RKO (cell line): ENCODE measurements around the gene RNF214.
"Not testable (repeated sequence)": the region's sequence is repeated elsewhere in the genome, so short reads cannot be mapped to it uniquely, and the experiment has no call there.

Experiments
- DNase-seq: peaks from one replicate; pipeline ENCODE4 v3.0.0-alpha.2; 2016; ENCODE audit warnings: low spot score

RNF214 gene

GRCh38 chr11:117197516-117198456 is 34.7 kb upstream of the RNF214 start:
- no peak for DNase-seq

- no peak for DNase-seq
Measured at GRCh38 chr11:117198613-117199012, 33.9 kb upstream of the RNF214 start.

GRCh38 chr11:117199053-117199915 is 33.2 kb upstream of the RNF214 start, which contains the start of gene TAGLN:
TSS of gene TAGLN (plus strand) at chr11:117199370. CDS start at chr11:117203014, 3,644 bp downstream.
- DNase-seq = peak; percentile 72

GRCh38 chr11:117199916-117200812 is 32.3 kb upstream of the RNF214 start:
- no peak for DNase-seq

- no peak for DNase-seq
Measured at GRCh38 chr11:117200813-117201657, 31.4 kb upstream of the RNF214 start.

GRCh38 chr11:117201658-117202305 is 30.7 kb upstream of the RNF214 start:
- DNase-seq = no peak

- DNase-seq = no peak
Measured at GRCh38 chr11:117202386-117203068, 29.9 kb upstream of the RNF214 start.

GRCh38 chr11:117203069-117203407 is 29.4 kb upstream of the RNF214 start:
- no peak for DNase-seq

GRCh38 chr11:117204283-117205080 is 28.0 kb upstream of the RNF214 start:
- DNase-seq = no peak

- DNase-seq = no peak
Measured at GRCh38 chr11:117205211-117205818, 27.2 kb upstream of the RNF214 start.

GRCh38 chr11:117206111-117206510 is 26.4 kb upstream of the RNF214 start:
- not testable (repeated sequence) for DNase-seq

GRCh38 chr11:117206859-117207258 is 25.6 kb upstream of the RNF214 start:
- DNase-seq = not testable (repeated sequence)

GRCh38 chr11:117207481-117207880 is 25.0 kb upstream of the RNF214 start:
- not testable (repeated sequence) for DNase-seq

GRCh38 chr11:117208710-117209109 is 23.8 kb upstream of the RNF214 start:
- DNase-seq = not testable (repeated sequence)

GRCh38 chr11:117209351-117210125 is 22.9 kb upstream of the RNF214 start:
- DNase-seq = not testable (repeated sequence)

GRCh38 chr11:117210620-117211019 is 21.9 kb upstream of the RNF214 start:
- no peak for DNase-seq

GRCh38 chr11:117212697-117213355 is 19.6 kb upstream of the RNF214 start:
- no peak for DNase-seq
